ENCODE results near the gene POLG2.

The POLG2 gene

DNA sequence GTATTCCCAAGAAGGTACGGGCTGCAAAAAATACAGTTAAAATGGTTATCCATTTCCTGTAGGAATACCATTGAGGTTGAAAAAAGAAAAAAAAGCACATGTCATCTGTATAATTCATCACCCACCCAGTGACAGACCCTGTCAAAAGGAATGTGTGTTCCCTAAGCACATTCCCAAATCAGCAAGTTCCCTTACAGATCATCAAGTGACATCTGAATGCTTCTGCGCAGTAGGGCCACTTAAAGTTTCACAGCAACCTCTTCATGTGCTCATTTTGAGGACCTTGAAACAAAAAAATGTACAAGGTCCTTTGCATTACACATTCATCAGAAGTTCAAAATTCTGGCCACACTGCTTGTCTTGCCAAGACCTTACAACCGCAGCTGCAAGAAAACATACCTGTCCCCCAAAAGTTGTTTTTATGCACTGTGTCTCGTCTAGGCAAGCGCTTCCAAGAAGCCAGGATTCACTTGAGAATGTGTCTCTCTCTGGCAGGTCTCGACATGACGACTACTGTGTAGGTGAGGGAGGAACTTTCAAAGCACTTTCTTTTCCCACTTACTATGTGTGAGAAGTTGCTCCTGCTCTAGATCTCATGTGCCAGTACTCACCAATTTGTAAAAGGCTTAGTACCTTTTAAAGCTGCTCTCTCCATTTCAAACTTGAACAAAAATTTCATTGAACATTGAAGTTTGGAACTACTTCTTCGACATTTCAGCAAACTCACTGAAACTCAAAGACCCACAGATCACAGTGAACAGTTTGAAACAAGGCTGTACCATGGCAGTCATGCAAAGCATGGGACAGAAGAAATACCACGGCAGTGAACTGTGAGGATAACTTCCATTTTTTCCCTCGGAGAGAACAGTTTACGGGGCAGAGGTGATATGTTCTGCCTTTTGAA, 4.3 kb upstream of the POLG2 start:
- TF ChIP-seq, protein P1, sequence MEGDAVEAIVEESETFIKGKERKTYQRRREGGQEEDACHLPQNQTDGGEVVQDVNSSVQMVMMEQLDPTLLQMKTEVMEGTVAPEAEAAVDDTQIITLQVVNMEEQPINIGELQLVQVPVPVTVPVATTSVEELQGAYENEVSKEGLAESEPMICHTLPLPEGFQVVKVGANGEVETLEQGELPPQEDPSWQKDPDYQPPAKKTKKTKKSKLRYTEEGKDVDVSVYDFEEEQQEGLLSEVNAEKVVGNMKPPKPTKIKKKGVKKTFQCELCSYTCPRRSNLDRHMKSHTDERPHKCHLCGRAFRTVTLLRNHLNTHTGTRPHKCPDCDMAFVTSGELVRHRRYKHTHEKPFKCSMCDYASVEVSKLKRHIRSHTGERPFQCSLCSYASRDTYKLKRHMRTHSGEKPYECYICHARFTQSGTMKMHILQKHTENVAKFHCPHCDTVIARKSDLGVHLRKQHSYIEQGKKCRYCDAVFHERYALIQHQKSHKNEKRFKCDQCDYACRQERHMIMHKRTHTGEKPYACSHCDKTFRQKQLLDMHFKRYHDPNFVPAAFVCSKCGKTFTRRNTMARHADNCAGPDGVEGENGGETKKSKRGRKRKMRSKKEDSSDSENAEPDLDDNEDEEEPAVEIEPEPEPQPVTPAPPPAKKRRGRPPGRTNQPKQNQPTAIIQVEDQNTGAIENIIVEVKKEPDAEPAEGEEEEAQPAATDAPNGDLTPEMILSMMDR (IDR thresholded peaks at IDR 0.05): no peak

GRCh38 chr17:64500487-64500859, 3.6 kb upstream of the POLG2 start:
- TF ChIP-seq, protein P1 (IDR thresholded peaks at IDR 0.05): no peak

DNA sequence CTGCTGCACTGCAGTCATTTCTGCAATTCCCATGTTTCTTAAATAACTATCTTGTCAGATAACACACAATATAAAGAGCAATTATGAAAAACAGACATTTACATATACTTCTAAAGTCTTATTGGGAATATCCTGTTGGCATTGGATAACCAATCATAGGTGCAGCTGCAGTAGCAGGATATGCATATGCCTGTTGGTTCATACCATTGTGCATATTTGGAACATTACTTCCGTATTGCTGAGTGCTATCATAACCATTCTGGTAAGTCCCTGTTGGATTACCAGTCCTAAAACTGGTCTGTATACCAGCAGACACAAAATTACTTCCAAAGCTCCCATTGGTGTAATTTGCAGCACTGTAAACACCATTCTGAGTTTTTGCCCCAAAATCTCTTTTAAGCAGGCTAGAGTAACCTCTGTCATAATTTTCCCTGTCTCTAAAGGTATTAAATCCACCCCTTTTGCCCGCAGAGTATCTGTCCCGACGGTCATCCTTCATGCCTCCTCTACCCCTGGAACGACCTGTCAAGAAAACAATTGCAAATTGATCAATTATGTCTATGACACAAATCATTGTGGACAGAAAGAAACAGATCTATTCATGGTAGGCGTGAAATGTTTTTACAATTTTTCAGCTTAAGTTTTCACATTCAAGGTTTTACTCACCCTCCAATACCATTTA, 3.1 kb upstream of the POLG2 start:
- TF ChIP-seq, protein P1 (IDR thresholded peaks at IDR 0.05): no peak

GRCh38 chr17:64498308-64499203, 1.7 kb upstream of the POLG2 start:
- TF ChIP-seq, protein P1 (IDR thresholded peaks at IDR 0.05): no peak

DNA sequence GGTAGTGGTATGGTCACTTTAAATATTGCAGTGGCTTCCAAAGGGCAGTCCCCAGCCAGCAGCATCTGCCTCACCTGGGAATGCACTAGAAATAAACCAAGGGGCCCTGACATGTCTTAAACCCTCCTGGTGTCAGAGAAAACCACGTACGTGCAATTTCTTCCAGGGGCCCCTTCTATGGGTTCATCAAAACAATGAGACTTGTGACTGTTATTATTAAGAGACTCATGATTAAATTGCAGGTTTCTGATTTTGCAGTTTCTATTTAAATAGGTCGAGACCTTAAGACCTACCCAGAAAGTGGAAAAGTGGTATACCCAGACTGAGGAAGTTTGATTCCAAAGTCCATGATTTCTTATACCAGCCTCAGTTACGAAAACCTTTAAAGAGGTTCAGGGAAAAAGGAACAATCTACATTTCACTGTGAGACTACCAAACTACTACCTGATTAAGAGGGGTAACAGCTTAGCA, 746 bp upstream of the POLG2 start:
- TF ChIP-seq, protein P1 (IDR thresholded peaks at IDR 0.05): no peak

- TF ChIP-seq, protein P1 (IDR thresholded peaks at IDR 0.05): no peak
Measured at GRCh38 chr17:64496348-64496785, 487 bp downstream of the POLG2 start.

GRCh38 chr17:64494121-64494520, 2.7 kb downstream of the POLG2 start:
- TF ChIP-seq, protein P1 (IDR thresholded peaks at IDR 0.05): no peak

Measured in LNCAP (cell line).